ENCODE results near the gene SULT2B1.

SULT2B1 gene

DNA sequence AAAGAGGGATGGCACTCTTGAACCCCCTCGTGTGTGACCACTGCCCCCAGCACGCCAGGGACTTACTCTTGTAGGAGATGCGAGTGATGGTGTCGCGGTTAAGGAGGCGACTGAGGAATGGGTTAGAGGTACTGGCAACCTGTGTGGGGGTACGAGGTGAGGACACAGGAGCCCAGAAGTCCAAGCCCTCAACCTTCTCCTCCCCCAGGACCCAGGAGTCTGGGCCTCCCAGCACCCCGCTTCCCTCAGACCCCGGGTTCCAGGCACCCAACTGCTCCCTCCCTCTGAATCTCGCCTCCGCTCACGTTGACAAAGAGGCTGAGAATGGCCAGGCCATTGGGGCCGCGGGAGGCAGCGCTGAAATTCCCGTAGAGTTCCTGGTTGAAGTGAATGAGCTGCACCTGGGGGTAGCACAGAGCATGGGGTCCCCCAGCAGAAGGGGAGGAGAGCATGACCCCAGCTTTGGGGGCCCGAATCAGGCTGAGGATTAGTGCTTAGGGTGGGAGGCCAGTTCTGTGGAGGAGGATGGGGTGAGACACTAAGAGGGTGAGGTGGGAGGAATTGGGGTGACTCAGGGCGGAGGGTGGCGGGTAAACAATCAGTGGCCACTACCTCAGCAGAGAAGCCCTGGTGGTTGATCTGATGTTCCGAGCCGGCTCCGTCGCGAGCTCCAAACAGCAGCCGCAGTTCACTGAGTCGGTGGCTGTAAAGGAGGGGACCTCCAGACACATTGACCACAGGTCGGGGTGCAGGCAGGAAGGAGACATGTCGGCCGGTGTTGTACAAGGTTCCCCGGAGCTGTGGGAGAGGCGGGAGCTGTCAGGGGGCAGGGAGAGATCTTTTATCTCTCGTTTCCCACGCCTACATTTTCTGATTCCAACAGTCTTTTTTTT, 87.8 kb downstream of the SULT2B1 start:
- peaks cover 0 to 4% of the 10 kb centered on the region in 2 donors for H3K36me3 ChIP-seq (replicated peaks in 1 of 2; ENCODE audit: control insufficient read depth in 2 of 2, insufficient read depth in 2 of 2, low read length in 2 of 2)
- H3K18ac ChIP-seq (ENCODE audit: low read length), result peak overlapping the region; percentile 71
- H3K9ac ChIP-seq (ENCODE audit: low read depth, low read length, poor library complexity), result peak overlapping the region; percentile 60
- peaks cover 6% of the 10 kb centered on the region for H3K79me1 ChIP-seq (ENCODE audit: low read depth, low read length)
- peak overlapping the region; percentile 19 for H2BK15ac ChIP-seq (ENCODE audit: low read length)
- H3K23ac ChIP-seq (ENCODE audit: low read depth, low read length, poor library complexity), result no peak overlapping the region
- peak overlapping the region; percentile 62 for H2AK5ac ChIP-seq (ENCODE audit: low read depth, low read length)
- peaks cover 0 to 3% of the 10 kb centered on the region in 2 donors for H3K9me3 ChIP-seq (replicated peaks in 1 of 2; ENCODE audit: control insufficient read depth in 2 of 2, insufficient read depth in 1 of 2, low read depth in 1 of 2, low read length in 2 of 2)
- H4K8ac ChIP-seq (ENCODE audit: low read depth, low read length), result no peak overlapping the region
- no CpG with 5 or more reads among the region's 33 CpGs for WGBS, 2 donors (ENCODE audit: extremely low coverage in 2 of 2, insufficient read length in 2 of 2, insufficient replicate concordance in 1 of 2)
- no peak overlapping the region for H3K4ac ChIP-seq (ENCODE audit: low read length)
- H3K4me3 ChIP-seq (ENCODE audit: low read length in 2 of 2), result no peak overlapping the region
- peak overlapping the region; percentile 78 for H2BK12ac ChIP-seq (ENCODE audit: low read length)
- H3K4me2 ChIP-seq (ENCODE audit: insufficient read depth, low read length, poor library complexity, severe bottlenecking), result no peak overlapping the region
- H3K27me3 ChIP-seq (ENCODE audit: control insufficient read depth in 3 of 3, insufficient read depth in 3 of 3, low read depth in 1 of 3, low read length in 3 of 3), result peaks cover 0 to 4% (median 0%) of the 10 kb centered on the region in 3 experiments
- peak overlapping the region; percentile 87 for H2BK5ac ChIP-seq (ENCODE audit: low read length)
- H2BK120ac ChIP-seq (ENCODE audit: low read depth, low read length), result peak overlapping the region; percentile 65
- no peak overlapping the region for H3K14ac ChIP-seq (ENCODE audit: low read length)
- no peak overlapping the region for H3K27ac ChIP-seq (replicated peaks; ENCODE audit: low read length)
- no peak for DNase-seq (ENCODE audit: low spot score)
- H3K4me1 ChIP-seq (ENCODE audit: control insufficient read depth in 2 of 2, insufficient read depth in 1 of 2, low read depth in 1 of 2, low read length in 2 of 2), result peaks cover 16 to 25% of the 10 kb centered on the region in 2 donors
- H4K91ac ChIP-seq (ENCODE audit: low read depth, low read length, poor library complexity), result no peak overlapping the region
- no peak overlapping the region for H2AFZ ChIP-seq (ENCODE audit: low read length)

DNA sequence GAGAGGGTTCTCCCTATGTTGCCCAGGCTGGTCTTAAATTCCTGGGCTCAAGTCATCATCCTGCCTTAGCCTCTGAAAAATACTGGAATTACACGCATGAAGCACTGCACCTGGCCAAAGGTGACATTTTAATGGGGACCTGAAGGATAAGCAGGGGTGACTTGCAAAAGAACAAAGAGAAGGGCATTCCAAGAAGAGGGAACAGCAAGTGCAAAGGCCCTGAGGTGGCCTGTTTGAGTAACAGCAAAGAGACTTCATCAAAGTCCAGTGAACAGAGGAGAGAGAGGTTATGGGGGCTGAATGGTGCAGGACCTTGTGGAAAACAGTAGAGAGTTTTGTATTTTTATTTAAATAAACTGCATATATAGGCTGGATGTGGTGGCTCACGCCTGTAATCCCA, 89.9 kb downstream of the SULT2B1 start:
- Histone ChIP-seq H3K4me2 (ENCODE audit: insufficient read depth, low read length, poor library complexity, severe bottlenecking) (no peak overlapping the region), H3K9ac (ENCODE audit: low read depth, low read length, poor library complexity) (no peak overlapping the region), H3K79me1 (ENCODE audit: low read depth, low read length) (peaks cover 9% of the 10 kb centered on the region), H2BK120ac (ENCODE audit: low read depth, low read length) (no peak overlapping the region), H3K27ac (replicated peaks; ENCODE audit: low read length) (no peak overlapping the region), H3K18ac (ENCODE audit: low read length) (no peak overlapping the region), H2AK5ac (ENCODE audit: low read depth, low read length) (peak overlapping the region; percentile 19), H3K4me3 (ENCODE audit: low read length in 2 of 2) (no peak overlapping the region), H3K23ac (ENCODE audit: low read depth, low read length, poor library complexity) (no peak overlapping the region), H4K8ac (ENCODE audit: low read depth, low read length) (no peak overlapping the region), H2BK5ac (ENCODE audit: low read length) (no peak overlapping the region), H2BK15ac (ENCODE audit: low read length) (no peak overlapping the region), H2BK12ac (ENCODE audit: low read length) (no peak overlapping the region), H2AFZ (ENCODE audit: low read length) (no peak overlapping the region), H4K91ac (ENCODE audit: low read depth, low read length, poor library complexity) (no peak overlapping the region), H3K27me3 (ENCODE audit: control insufficient read depth in 3 of 3, insufficient read depth in 3 of 3, low read depth in 1 of 3, low read length in 3 of 3) (no peaks in the 10 kb centered on the region), H3K36me3 (replicated peaks in 1 of 2; ENCODE audit: control insufficient read depth in 2 of 2, insufficient read depth in 2 of 2, low read length in 2 of 2) (peaks cover 0 to 4% of the 10 kb centered on the region in 2 donors), H3K4me1 (ENCODE audit: control insufficient read depth in 2 of 2, insufficient read depth in 1 of 2, low read depth in 1 of 2, low read length in 2 of 2) (peaks cover 13 to 25% of the 10 kb centered on the region in 2 donors), H3K4ac (ENCODE audit: low read length) (no peak overlapping the region), H3K14ac (ENCODE audit: low read length) (no peak overlapping the region), H3K9me3 (replicated peaks in 1 of 2; ENCODE audit: control insufficient read depth in 2 of 2, insufficient read depth in 1 of 2, low read depth in 1 of 2, low read length in 2 of 2) (peaks cover 0 to 3% of the 10 kb centered on the region in 2 donors)
- no peak for DNase-seq (ENCODE audit: low spot score)
- WGBS, 2 donors (ENCODE audit: extremely low coverage in 2 of 2, insufficient read length in 2 of 2, insufficient replicate concordance in 1 of 2), result no CpG with 5 or more reads among the region's 2 CpGs

DNA sequence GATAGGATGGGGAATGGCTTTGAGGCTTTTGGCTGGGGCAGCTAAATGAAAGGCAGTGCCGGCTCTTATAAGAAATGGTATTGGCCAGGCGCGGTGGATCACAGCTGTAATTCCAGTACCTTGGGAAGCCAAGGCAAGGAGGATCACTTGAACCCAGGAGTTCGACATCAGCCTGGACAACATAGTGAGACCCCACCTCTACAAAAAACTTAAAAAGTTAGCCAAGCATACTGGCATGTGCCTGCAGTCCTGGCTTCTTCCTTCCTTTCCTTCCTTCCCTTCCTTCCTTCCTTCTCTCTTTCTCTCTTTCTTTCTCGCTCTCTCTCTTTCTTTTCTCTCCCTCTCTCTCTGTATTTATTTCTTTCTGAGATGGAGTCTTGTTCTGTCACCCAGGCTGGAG, 90.9 kb downstream of the SULT2B1 start:
- Histone ChIP-seq H3K36me3 (replicated peaks in 1 of 2; ENCODE audit: control insufficient read depth in 2 of 2, insufficient read depth in 2 of 2, low read length in 2 of 2) (peaks cover 0 to 4% of the 10 kb centered on the region in 2 donors), H2BK120ac (ENCODE audit: low read depth, low read length) (no peak overlapping the region), H3K4me1 (ENCODE audit: control insufficient read depth in 2 of 2, insufficient read depth in 1 of 2, low read depth in 1 of 2, low read length in 2 of 2) (peaks cover 15 to 23% of the 10 kb centered on the region in 2 donors), H3K4me3 (ENCODE audit: low read length in 2 of 2) (no peak overlapping the region), H2AK5ac (ENCODE audit: low read depth, low read length) (no peak overlapping the region), H2AFZ (ENCODE audit: low read length) (no peak overlapping the region), H3K27ac (replicated peaks; ENCODE audit: low read length) (no peak overlapping the region), H3K9ac (ENCODE audit: low read depth, low read length, poor library complexity) (no peak overlapping the region), H2BK15ac (ENCODE audit: low read length) (no peak overlapping the region), H4K91ac (ENCODE audit: low read depth, low read length, poor library complexity) (no peak overlapping the region), H3K4ac (ENCODE audit: low read length) (no peak overlapping the region), H2BK5ac (ENCODE audit: low read length) (no peak overlapping the region), H3K23ac (ENCODE audit: low read depth, low read length, poor library complexity) (no peak overlapping the region), H3K14ac (ENCODE audit: low read length) (no peak overlapping the region), H3K79me1 (ENCODE audit: low read depth, low read length) (peaks cover 9% of the 10 kb centered on the region), H3K4me2 (ENCODE audit: insufficient read depth, low read length, poor library complexity, severe bottlenecking) (no peak overlapping the region), H3K9me3 (replicated peaks in 1 of 2; ENCODE audit: control insufficient read depth in 2 of 2, insufficient read depth in 1 of 2, low read depth in 1 of 2, low read length in 2 of 2) (peaks cover 0 to 3% of the 10 kb centered on the region in 2 donors), H3K27me3 (ENCODE audit: control insufficient read depth in 3 of 3, insufficient read depth in 3 of 3, low read depth in 1 of 3, low read length in 3 of 3) (no peaks in the 10 kb centered on the region), H4K8ac (ENCODE audit: low read depth, low read length) (no peak overlapping the region), H3K18ac (ENCODE audit: low read length) (no peak overlapping the region), H2BK12ac (ENCODE audit: low read length) (no peak overlapping the region)
- WGBS, 2 donors (ENCODE audit: extremely low coverage in 2 of 2, insufficient read length in 2 of 2, insufficient replicate concordance in 1 of 2), result no CpG with 5 or more reads among the region's 5 CpGs
- no peak for DNase-seq (ENCODE audit: low spot score)

DNA sequence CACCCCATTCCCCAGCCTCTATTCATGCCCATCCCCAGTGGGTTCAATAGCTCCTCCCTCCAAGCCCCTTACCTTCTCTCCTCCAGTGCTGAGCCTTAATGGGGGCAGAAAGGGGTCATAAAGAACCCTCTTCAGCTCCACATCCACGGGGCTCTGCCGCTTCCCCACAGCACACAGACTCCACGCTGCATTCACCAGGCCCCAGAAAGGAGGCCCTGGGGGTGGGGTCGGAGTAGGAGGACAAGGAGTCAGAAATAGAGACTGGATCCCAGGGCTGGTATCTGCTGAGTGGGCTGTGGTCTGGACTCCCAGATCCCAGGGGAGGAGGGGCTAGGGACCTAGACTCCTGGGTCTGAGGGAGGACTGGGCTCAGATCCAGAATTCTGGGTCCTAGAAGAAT, 92.4 kb downstream of the SULT2B1 start:
- H2BK120ac ChIP-seq (ENCODE audit: low read depth, low read length), result no peak overlapping the region
- H2BK15ac ChIP-seq (ENCODE audit: low read length), result peak overlapping the region; percentile 75
- peaks cover 0 to 1% of the 10 kb centered on the region in 2 donors for H3K9me3 ChIP-seq (replicated peaks in 1 of 2; ENCODE audit: control insufficient read depth in 2 of 2, insufficient read depth in 1 of 2, low read depth in 1 of 2, low read length in 2 of 2)
- no peak overlapping the region for H4K91ac ChIP-seq (ENCODE audit: low read depth, low read length, poor library complexity)
- peak overlapping the region; percentile 34 for H3K23ac ChIP-seq (ENCODE audit: low read depth, low read length, poor library complexity)
- H2BK12ac ChIP-seq (ENCODE audit: low read length), result peak overlapping the region; percentile 73
- no peak overlapping the region for H3K27ac ChIP-seq (replicated peaks; ENCODE audit: low read length)
- H3K36me3 ChIP-seq (replicated peaks in 1 of 2; ENCODE audit: control insufficient read depth in 2 of 2, insufficient read depth in 2 of 2, low read length in 2 of 2), result peaks cover 0 to 3% of the 10 kb centered on the region in 2 donors
- peaks cover 9% of the 10 kb centered on the region for H3K79me1 ChIP-seq (ENCODE audit: low read depth, low read length)
- peak overlapping the region; percentile 83 for H3K18ac ChIP-seq (ENCODE audit: low read length)
- no peak overlapping the region for H3K14ac ChIP-seq (ENCODE audit: low read length)
- peak overlapping the region; percentile 96 for H2AK5ac ChIP-seq (ENCODE audit: low read depth, low read length)
- peak overlapping the region; percentile 3 to 31 for H3K4me3 ChIP-seq (ENCODE audit: low read length in 2 of 2)
- H4K8ac ChIP-seq (ENCODE audit: low read depth, low read length), result peak overlapping the region; percentile 19
- peaks cover 10 to 17% of the 10 kb centered on the region in 2 donors for H3K4me1 ChIP-seq (ENCODE audit: control insufficient read depth in 2 of 2, insufficient read depth in 1 of 2, low read depth in 1 of 2, low read length in 2 of 2)
- peak overlapping the region; percentile 76 for H3K4ac ChIP-seq (ENCODE audit: low read length)
- H2AFZ ChIP-seq (ENCODE audit: low read length), result peak overlapping the region; percentile 71
- H3K4me2 ChIP-seq (ENCODE audit: insufficient read depth, low read length, poor library complexity, severe bottlenecking), result peak overlapping the region; percentile 98
- no peak for DNase-seq (ENCODE audit: low spot score)
- H2BK5ac ChIP-seq (ENCODE audit: low read length), result peak overlapping the region; percentile 66
- H3K9ac ChIP-seq (ENCODE audit: low read depth, low read length, poor library complexity), result no peak overlapping the region
- no CpG with 5 or more reads among the region's 4 CpGs for WGBS, 2 donors (ENCODE audit: extremely low coverage in 2 of 2, insufficient read length in 2 of 2, insufficient replicate concordance in 1 of 2)
- H3K27me3 ChIP-seq (ENCODE audit: control insufficient read depth in 3 of 3, insufficient read depth in 3 of 3, low read depth in 1 of 3, low read length in 3 of 3), result no peaks in the 10 kb centered on the region
